ENCODE measurements around the gene PARD3.

Gene PARD3

DNA sequence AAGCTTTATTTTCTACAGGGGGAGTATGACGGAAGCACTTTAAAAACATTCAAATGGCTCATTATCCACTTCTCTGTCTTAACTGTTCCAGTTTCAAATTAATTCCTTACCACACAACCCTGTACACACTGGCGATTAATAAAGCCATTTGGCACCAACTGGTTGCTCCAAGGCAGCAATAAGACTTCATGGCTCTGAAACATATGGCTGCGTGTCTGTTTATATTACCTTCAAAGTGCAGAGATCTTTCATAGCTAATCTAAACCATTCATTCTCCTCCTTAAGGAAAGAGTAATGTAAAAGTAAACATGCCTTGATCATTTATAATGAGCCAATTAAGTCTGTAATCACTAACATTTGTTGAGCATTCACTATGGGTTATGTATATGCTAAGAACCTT, 325.7 kb downstream of the PARD3 start:
- no peaks in the 10 kb centered on the region for H3K9me3 ChIP-seq (ENCODE audit: control insufficient read depth in 1 of 2, low read length in 2 of 2)
- no peak overlapping the region for H3K4me3 ChIP-seq (ENCODE audit: low read depth in 1 of 2, low read length in 2 of 2)

DNA sequence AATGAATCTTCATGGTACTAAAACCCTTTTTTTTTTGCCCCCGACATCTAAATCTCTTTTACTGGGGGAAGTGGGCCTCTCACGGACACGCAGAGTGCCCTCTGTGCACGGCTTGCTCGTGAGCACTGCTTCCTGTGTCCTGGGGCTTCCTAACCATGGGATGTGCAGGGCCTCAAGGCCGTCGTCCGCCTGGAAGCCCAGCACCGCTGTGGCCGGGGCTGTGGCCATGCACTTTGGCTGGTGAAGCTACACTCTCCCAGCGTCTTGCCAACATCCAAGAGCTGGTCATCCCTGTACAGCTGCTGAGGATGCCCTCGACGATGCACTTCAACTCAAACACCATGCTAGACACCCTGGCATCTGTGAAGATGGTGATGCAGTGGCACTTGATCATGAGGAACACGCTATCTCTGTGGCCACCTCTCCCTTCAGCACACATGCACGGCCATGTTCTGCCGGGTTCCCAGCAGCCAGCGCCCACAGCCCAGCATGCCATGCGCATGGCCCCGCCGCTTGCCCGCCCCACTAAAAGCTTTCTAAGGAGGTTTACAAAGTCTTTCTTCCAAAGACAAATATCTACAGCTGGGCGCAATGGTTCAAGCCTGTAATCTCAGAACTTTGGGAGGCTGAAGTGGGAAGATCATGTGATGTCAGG, 326.5 kb downstream of the PARD3 start:
- Histone ChIP-seq H3K4me3 (ENCODE audit: low read depth in 1 of 2, low read length in 2 of 2) (no peak overlapping the region), H3K4me1 (ENCODE audit: control insufficient read depth in 1 of 2, insufficient read depth in 2 of 2, low read length in 2 of 2) (no peaks in the 10 kb centered on the region), H3K9me3 (ENCODE audit: control insufficient read depth in 1 of 2, low read length in 2 of 2) (no peaks in the 10 kb centered on the region), H3K27me3 (ENCODE audit: control insufficient read depth in 1 of 2, insufficient read depth in 2 of 2, low read length in 2 of 2) (no peaks in the 10 kb centered on the region), H3K9ac (ENCODE audit: low read depth in 1 of 2, low read length in 2 of 2) (no peak overlapping the region), H3K36me3 (ENCODE audit: control insufficient read depth in 1 of 2, insufficient read depth in 2 of 2, low read length in 2 of 2) (no peaks in the 10 kb centered on the region), H3K27ac (ENCODE audit: low read depth, low read length) (no peak overlapping the region)

More for the DNA sequence above, 325.7 kb downstream of the PARD3 start:
- H3K27ac ChIP-seq (ENCODE audit: low read depth, low read length) = no peak overlapping the region
- H3K27me3 ChIP-seq (ENCODE audit: control insufficient read depth in 1 of 2, insufficient read depth in 2 of 2, low read length in 2 of 2) = no peaks in the 10 kb centered on the region
- no peak overlapping the region for H3K9ac ChIP-seq (ENCODE audit: low read depth in 1 of 2, low read length in 2 of 2)
- no peaks in the 10 kb centered on the region for H3K36me3 ChIP-seq (ENCODE audit: control insufficient read depth in 1 of 2, insufficient read depth in 2 of 2, low read length in 2 of 2)
- H3K4me1 ChIP-seq (ENCODE audit: control insufficient read depth in 1 of 2, insufficient read depth in 2 of 2, low read length in 2 of 2) = no peaks in the 10 kb centered on the region

DNA sequence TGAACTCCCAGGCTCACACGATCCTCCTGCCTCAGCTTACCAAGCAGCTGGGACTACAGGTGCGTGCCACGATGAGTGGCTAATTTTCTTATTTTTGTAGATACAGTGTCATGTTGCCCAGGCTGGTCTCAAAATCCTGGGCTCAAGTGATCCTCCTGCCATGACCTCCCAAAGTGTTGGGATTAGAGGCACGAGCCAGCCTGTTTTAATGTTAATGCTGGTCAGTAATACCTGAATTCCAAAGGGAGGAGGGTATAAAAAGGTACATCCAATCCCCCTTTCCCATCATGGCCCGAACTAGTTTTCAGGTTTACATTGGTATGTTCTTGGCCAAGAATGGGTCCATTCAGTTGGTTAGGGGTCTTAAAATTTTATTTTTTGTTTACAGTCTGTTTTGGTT, 329.1 kb downstream of the PARD3 start:
- H3K27ac ChIP-seq (ENCODE audit: low read depth, low read length) = no peak overlapping the region
- H3K27me3 ChIP-seq (ENCODE audit: control insufficient read depth in 1 of 2, insufficient read depth in 2 of 2, low read length in 2 of 2) = no peaks in the 10 kb centered on the region
- no peak overlapping the region for H3K9ac ChIP-seq (ENCODE audit: low read depth in 1 of 2, low read length in 2 of 2)
- H3K36me3 ChIP-seq (ENCODE audit: control insufficient read depth in 1 of 2, insufficient read depth in 2 of 2, low read length in 2 of 2) = no peaks in the 10 kb centered on the region
- no peaks in the 10 kb centered on the region for H3K4me1 ChIP-seq (ENCODE audit: control insufficient read depth in 1 of 2, insufficient read depth in 2 of 2, low read length in 2 of 2)
- H3K9me3 ChIP-seq (ENCODE audit: control insufficient read depth in 1 of 2, low read length in 2 of 2) = no peaks in the 10 kb centered on the region
- H3K4me3 ChIP-seq (ENCODE audit: low read depth in 1 of 2, low read length in 2 of 2) = no peak overlapping the region

DNA sequence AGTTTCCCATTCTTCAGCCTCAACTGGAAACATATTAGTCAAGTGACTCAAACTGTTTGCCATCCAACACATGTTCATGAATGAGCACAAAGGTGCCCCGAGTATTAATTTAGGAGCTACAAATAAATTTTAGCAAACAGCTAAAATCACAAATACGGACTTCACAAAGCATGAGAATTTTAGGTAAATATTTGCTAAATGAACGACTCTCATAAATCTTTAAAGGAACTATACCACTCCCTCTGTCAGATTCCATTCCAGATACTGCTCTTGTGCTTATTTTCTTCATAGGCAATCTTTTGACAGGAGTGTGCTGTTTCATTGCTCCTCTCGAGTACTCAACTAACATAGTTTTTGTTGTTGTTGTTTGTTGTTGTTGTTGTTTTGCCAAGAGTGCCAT, 330.9 kb downstream of the PARD3 start:
- peaks cover 7 to 9% of the 10 kb centered on the region in 2 donors for H3K4me1 ChIP-seq (ENCODE audit: control insufficient read depth in 1 of 2, insufficient read depth in 2 of 2, low read length in 2 of 2)
- H3K36me3 ChIP-seq (ENCODE audit: control insufficient read depth in 1 of 2, insufficient read depth in 2 of 2, low read length in 2 of 2) = no peaks in the 10 kb centered on the region
- no peaks in the 10 kb centered on the region for H3K9me3 ChIP-seq (ENCODE audit: control insufficient read depth in 1 of 2, low read length in 2 of 2)
- H3K4me3 ChIP-seq (ENCODE audit: low read depth in 1 of 2, low read length in 2 of 2) = no peak overlapping the region
- H3K27ac ChIP-seq (ENCODE audit: low read depth, low read length) = no peak overlapping the region
- H3K9ac ChIP-seq (ENCODE audit: low read depth in 1 of 2, low read length in 2 of 2) = no peak overlapping the region
- no peaks in the 10 kb centered on the region for H3K27me3 ChIP-seq (ENCODE audit: control insufficient read depth in 1 of 2, insufficient read depth in 2 of 2, low read length in 2 of 2)

DNA sequence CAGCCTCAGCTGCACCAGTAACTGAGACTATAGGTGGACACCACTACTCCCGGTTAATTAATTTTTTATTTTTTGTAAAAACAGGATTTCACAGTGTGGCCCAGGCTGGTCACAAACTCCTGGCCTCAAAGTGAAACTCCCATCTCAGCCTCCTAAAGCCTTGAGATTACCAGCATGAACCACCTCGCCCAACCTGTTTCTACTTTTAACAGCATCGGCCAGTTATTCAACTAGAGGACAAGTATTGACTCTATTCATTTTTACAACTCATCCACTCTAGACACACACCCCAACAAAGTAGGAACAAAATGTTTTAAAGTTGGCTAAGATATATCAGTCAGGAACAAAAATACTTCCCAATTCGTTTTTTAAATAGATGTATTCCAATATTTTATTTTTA, 334.8 kb downstream of the PARD3 start:
- H3K9me3 ChIP-seq (ENCODE audit: control insufficient read depth in 1 of 2, low read length in 2 of 2) = no peaks in the 10 kb centered on the region
- no peak overlapping the region for H3K9ac ChIP-seq (ENCODE audit: low read depth in 1 of 2, low read length in 2 of 2)
- no peaks in the 10 kb centered on the region for H3K27me3 ChIP-seq (ENCODE audit: control insufficient read depth in 1 of 2, insufficient read depth in 2 of 2, low read length in 2 of 2)
- H3K4me3 ChIP-seq (ENCODE audit: low read depth in 1 of 2, low read length in 2 of 2) = no peak overlapping the region
- H3K36me3 ChIP-seq (ENCODE audit: control insufficient read depth in 1 of 2, insufficient read depth in 2 of 2, low read length in 2 of 2) = no peaks in the 10 kb centered on the region
- peaks cover 7 to 9% of the 10 kb centered on the region in 2 donors for H3K4me1 ChIP-seq (ENCODE audit: control insufficient read depth in 1 of 2, insufficient read depth in 2 of 2, low read length in 2 of 2)
- H3K27ac ChIP-seq (ENCODE audit: low read depth, low read length) = no peak overlapping the region

DNA sequence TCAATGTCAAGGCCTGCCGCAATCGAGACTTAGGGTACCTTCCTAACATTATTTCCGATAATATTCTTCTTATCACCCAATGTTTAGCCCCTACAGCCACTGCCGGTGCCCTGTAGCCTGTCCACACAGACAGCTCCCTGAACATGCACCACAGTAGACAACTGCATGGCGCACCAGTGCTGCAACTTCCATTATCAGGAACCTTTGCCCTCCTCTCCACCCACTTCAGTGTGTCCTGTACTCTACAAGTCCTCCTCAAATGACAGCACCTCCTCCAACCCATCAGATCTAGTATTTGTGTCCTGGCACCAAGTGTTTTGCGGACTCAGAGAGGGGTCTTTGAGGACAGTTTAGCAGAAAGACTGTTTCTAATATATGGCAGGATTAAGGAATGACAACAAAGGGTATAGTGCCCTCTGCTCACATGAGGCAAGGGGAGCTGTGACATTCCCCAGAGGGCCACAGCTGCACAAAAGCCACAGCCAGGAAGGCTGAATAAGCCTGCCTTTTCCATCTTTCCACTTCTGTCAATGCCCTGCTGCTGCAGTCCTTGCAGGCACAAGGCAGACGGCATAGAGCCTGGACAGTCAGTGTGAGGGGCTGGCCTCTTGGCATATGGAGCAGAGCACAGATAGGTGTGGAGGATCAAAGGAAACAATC, 335.4 kb downstream of the PARD3 start:
- Histone ChIP-seq H3K4me3 (ENCODE audit: low read depth in 1 of 2, low read length in 2 of 2) (no peak overlapping the region), H3K27ac (ENCODE audit: low read depth, low read length) (no peak overlapping the region), H3K27me3 (ENCODE audit: control insufficient read depth in 1 of 2, insufficient read depth in 2 of 2, low read length in 2 of 2) (no peaks in the 10 kb centered on the region), H3K36me3 (ENCODE audit: control insufficient read depth in 1 of 2, insufficient read depth in 2 of 2, low read length in 2 of 2) (no peaks in the 10 kb centered on the region), H3K9me3 (ENCODE audit: control insufficient read depth in 1 of 2, low read length in 2 of 2) (no peaks in the 10 kb centered on the region), H3K4me1 (ENCODE audit: control insufficient read depth in 1 of 2, insufficient read depth in 2 of 2, low read length in 2 of 2) (peaks cover 7 to 9% of the 10 kb centered on the region in 2 donors), H3K9ac (ENCODE audit: low read depth in 1 of 2, low read length in 2 of 2) (no peak overlapping the region)

DNA sequence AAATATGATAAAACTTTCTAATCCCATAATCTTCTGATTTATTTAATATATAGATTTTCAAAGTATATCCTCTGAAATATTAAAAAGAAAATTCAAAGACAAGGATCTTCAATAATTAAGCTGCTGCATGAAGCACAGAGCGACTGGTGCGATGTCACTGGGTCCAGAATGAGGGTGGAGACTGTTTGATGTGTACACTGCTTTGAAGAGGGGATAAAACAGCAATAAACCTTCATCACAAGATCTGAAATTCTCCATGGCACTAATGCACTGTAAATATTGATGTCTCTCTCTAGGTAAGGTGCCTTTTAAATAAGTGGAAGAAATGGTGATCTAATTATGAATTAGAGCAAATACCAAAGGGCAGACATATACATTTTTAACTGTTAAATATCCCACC, 337.8 kb downstream of the PARD3 start:
- no peak overlapping the region for H3K27ac ChIP-seq (ENCODE audit: low read depth, low read length)
- H3K4me3 ChIP-seq (ENCODE audit: low read depth in 1 of 2, low read length in 2 of 2) = no peak overlapping the region
- no peak overlapping the region for H3K9ac ChIP-seq (ENCODE audit: low read depth in 1 of 2, low read length in 2 of 2)
- H3K9me3 ChIP-seq (ENCODE audit: control insufficient read depth in 1 of 2, low read length in 2 of 2) = no peaks in the 10 kb centered on the region
- no peaks in the 10 kb centered on the region for H3K27me3 ChIP-seq (ENCODE audit: control insufficient read depth in 1 of 2, insufficient read depth in 2 of 2, low read length in 2 of 2)
- H3K4me1 ChIP-seq (ENCODE audit: control insufficient read depth in 1 of 2, insufficient read depth in 2 of 2, low read length in 2 of 2) = peaks cover 7 to 9% of the 10 kb centered on the region in 2 donors
- H3K36me3 ChIP-seq (ENCODE audit: control insufficient read depth in 1 of 2, insufficient read depth in 2 of 2, low read length in 2 of 2) = no peaks in the 10 kb centered on the region

DNA sequence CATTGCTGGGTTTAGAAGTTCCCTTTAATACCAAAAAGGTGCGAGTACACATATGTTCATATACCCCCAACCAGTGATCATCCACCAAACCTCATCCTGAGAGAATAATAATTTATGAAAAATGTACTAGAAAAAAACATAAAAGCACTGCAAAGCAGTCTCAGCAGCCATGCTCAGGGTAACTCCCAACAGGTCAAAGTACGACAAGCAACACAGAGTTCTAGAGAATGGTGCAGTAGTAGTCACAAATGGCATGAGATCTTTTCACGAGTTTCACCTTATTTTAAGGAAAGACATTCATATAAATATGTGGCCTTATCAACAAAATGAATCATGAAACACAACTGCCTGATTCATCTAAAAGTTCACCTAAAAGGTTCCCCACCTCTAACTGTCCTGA, 338.5 kb downstream of the PARD3 start:
- no peak overlapping the region for H3K27ac ChIP-seq (ENCODE audit: low read depth, low read length)
- no peak overlapping the region for H3K9ac ChIP-seq (ENCODE audit: low read depth in 1 of 2, low read length in 2 of 2)
- H3K27me3 ChIP-seq (ENCODE audit: control insufficient read depth in 1 of 2, insufficient read depth in 2 of 2, low read length in 2 of 2) = no peaks in the 10 kb centered on the region
- no peaks in the 10 kb centered on the region for H3K36me3 ChIP-seq (ENCODE audit: control insufficient read depth in 1 of 2, insufficient read depth in 2 of 2, low read length in 2 of 2)
- no peak overlapping the region for H3K4me3 ChIP-seq (ENCODE audit: low read depth in 1 of 2, low read length in 2 of 2)
- no peaks in the 10 kb centered on the region for H3K9me3 ChIP-seq (ENCODE audit: control insufficient read depth in 1 of 2, low read length in 2 of 2)
- peaks cover 7 to 9% of the 10 kb centered on the region in 2 donors for H3K4me1 ChIP-seq (ENCODE audit: control insufficient read depth in 1 of 2, insufficient read depth in 2 of 2, low read length in 2 of 2)

DNA sequence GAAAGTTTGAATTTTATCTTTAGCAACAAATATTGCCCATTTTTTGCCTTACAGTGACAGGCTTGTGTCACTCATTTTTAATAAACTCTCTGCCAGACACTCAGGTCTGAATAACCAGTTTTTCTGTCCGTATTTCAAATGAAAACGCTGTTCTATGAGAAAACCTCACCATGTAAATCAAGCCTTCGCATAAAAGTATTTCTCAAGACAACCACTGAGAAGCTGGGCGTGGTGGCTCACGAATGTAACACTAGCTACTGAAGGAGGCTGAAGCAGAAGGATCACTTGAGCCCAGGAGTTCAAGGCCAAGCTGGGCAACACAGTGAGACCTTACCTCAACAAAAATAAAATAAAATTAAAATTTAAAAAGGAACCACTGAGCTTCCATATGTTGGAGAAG, 339.3 kb downstream of the PARD3 start:
- Histone ChIP-seq H3K4me1 (ENCODE audit: control insufficient read depth in 1 of 2, insufficient read depth in 2 of 2, low read length in 2 of 2) (peaks cover 7 to 9% of the 10 kb centered on the region in 2 donors), H3K9me3 (ENCODE audit: control insufficient read depth in 1 of 2, low read length in 2 of 2) (no peaks in the 10 kb centered on the region), H3K4me3 (ENCODE audit: low read depth in 1 of 2, low read length in 2 of 2) (no peak overlapping the region), H3K9ac (ENCODE audit: low read depth in 1 of 2, low read length in 2 of 2) (no peak overlapping the region), H3K27me3 (ENCODE audit: control insufficient read depth in 1 of 2, insufficient read depth in 2 of 2, low read length in 2 of 2) (no peaks in the 10 kb centered on the region), H3K36me3 (ENCODE audit: control insufficient read depth in 1 of 2, insufficient read depth in 2 of 2, low read length in 2 of 2) (no peaks in the 10 kb centered on the region), H3K27ac (ENCODE audit: low read depth, low read length) (no peak overlapping the region)

DNA sequence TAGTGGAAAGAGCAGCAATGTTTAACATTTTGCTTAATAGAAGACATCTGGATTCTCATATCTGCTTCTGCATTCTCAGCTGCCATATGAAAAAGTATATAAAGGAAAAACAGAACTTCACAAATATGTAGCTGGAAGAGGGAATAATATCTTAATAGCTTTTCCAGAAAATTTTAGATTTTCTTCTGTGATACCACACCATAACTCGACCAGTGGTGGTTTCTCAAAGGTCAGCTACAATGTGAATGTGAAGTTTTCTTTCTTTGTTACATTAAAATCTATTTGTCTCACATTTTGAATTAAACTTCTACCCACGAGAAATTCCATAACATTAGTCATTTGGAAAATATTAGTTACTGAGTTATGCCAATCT, 339.8 kb downstream of the PARD3 start:
- Histone ChIP-seq H3K27ac (ENCODE audit: low read depth, low read length) (no peak overlapping the region), H3K4me3 (ENCODE audit: low read depth in 1 of 2, low read length in 2 of 2) (no peak overlapping the region), H3K4me1 (ENCODE audit: control insufficient read depth in 1 of 2, insufficient read depth in 2 of 2, low read length in 2 of 2) (peaks cover 7 to 9% of the 10 kb centered on the region in 2 donors), H3K9me3 (ENCODE audit: control insufficient read depth in 1 of 2, low read length in 2 of 2) (no peaks in the 10 kb centered on the region), H3K36me3 (ENCODE audit: control insufficient read depth in 1 of 2, insufficient read depth in 2 of 2, low read length in 2 of 2) (no peaks in the 10 kb centered on the region), H3K27me3 (ENCODE audit: control insufficient read depth in 1 of 2, insufficient read depth in 2 of 2, low read length in 2 of 2) (no peaks in the 10 kb centered on the region), H3K9ac (ENCODE audit: low read depth in 1 of 2, low read length in 2 of 2) (no peak overlapping the region)

Data from duodenal mucosa (tissue), 2 donors.